ENCODE results near the gene CCDC146. TPM values are rescaled to one million over a fixed set of nuclear protein-coding genes. Genes with fewer than 3 reads are reported as not detected.
"Not testable (repeated sequence)": the region's sequence is repeated elsewhere in the genome, so short reads cannot be mapped to it uniquely, and the experiment has no call there.

The CCDC146 gene
- total RNA-seq, 1 experiment from 2014 or later = 0.34 TPM

DNA sequence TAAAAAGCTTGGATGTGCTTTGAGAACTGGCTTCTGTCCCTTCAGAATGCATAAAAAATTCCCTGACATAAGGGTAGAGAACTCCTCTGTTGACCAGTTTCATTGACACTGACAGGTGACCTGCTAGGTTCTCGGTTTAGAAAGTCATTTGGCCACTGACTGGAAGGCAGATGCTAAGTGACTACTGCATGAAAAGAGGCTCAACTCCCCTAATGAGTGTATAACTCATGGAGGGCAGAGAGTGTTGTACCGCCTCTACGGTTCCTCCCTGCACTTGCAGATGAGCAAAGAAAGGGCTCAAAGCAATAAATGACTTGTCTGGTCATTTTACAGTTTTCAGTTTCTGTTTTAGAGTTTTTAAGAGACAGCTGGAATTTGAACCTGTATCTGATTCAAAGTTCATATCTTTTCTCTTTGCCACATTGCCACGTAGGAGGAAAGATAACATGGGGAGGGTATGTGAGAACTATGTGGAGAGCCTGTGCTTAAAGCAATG is 80.1 kb downstream of the CCDC146 start:
- DNase-seq (ENCODE audit: low read depth) = no peak

- DNase-seq (ENCODE audit: low read depth) = no peak
Measured at GRCh38 chr7:77205706-77206105, 83.3 kb downstream of the CCDC146 start.

GRCh38 chr7:77208416-77208815 is 86.0 kb downstream of the CCDC146 start:
- no peak for DNase-seq (ENCODE audit: low read depth)

GRCh38 chr7:77209479-77210139 is 87.2 kb downstream of the CCDC146 start:
- no peak for DNase-seq (ENCODE audit: low read depth)

DNA sequence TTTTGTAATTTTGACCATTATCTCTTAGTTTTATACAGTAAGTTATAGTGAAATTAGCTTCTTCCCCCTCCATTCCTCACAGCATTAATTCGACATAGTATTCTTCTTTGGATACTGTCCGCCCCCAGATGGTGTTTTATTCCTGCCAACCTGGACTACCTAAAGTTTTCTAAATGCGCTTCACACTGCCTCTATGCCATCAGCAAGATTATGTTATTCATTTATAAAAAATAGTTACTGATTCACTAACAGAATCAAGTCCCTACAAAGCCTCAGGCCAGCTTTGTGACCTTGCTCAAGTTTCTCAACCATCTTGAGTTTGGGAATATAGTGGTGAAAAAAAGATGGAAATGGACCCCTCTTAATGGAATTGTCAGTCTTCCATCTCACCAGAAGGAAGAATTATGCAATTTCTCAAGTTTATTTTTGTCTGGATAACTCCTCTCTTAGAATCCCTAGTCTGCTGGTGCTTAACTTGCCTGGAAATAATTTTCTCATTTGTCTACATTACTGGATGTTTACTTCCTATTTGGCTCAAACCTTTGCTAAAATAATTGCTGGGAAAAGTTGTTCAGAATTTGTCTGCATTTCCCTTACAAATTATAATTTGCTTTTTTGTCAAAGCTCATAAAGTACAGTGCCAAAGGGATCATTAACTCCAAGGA is 93.9 kb downstream of the CCDC146 start:
- DNase-seq (ENCODE audit: low read depth) = no peak

- DNase-seq (ENCODE audit: low read depth) = no peak
Measured at GRCh38 chr7:77217474-77218185, 95.2 kb downstream of the CCDC146 start.

- DNase-seq (ENCODE audit: low read depth) = not testable (repeated sequence)
Measured at GRCh38 chr7:77219701-77220331, 97.4 kb downstream of the CCDC146 start.

DNA sequence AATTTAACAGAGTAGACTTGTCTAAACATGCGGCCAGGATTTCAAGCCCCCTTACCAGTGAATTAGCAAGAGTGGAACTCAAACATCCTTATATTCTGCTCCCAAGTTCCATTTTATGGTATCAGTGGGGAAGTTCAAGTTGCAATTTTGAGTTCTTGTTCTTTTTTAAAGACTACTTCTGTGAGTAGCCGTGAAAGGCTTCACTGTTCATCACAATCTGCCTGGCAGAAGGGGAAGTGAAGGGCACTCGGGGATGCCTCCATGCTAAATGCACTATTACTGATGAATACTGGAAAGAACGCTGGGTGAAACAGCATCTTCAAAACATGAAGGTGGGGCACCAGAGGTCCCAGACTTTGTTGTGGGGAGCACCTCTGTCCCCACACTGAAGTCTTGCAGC is 99.7 kb downstream of the CCDC146 start:
- no peak for DNase-seq (ENCODE audit: low read depth)

GRCh38 chr7:77222819-77223218 is 100.4 kb downstream of the CCDC146 start:
- DNase-seq (ENCODE audit: low read depth) = no peak

GRCh38 chr7:77223261-77223660 is 100.8 kb downstream of the CCDC146 start:
- no peak for DNase-seq (ENCODE audit: low read depth)

DNA sequence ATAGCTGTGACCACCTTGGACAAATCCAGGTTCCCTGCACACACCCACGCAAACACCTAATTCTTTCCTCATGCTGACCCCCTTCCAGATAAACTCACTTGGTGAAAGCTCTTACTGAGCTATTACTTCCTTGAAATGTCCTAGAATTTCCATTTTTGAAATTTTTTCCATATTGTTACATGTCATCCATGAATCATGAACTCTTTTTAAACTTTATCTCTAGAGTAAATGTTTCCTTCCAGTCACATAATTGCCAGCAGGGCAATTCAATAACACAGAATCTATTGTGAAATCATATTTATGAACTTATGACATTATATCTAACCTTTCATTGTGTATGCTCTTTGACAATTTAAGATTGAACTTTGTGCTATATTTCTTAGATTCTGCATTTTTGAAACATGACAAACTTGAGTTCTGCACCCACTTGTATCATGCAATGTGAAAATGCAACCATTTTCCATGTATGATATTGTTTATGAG is 104.0 kb downstream of the CCDC146 start:
- DNase-seq (ENCODE audit: low read depth) = no peak

- DNase-seq (ENCODE audit: low read depth) = not testable (repeated sequence)
Measured at GRCh38 chr7:77228795-77229194, 106.4 kb downstream of the CCDC146 start.

- no peak for DNase-seq (ENCODE audit: low read depth)
Measured at GRCh38 chr7:77232467-77232866, 110.1 kb downstream of the CCDC146 start.

DNA sequence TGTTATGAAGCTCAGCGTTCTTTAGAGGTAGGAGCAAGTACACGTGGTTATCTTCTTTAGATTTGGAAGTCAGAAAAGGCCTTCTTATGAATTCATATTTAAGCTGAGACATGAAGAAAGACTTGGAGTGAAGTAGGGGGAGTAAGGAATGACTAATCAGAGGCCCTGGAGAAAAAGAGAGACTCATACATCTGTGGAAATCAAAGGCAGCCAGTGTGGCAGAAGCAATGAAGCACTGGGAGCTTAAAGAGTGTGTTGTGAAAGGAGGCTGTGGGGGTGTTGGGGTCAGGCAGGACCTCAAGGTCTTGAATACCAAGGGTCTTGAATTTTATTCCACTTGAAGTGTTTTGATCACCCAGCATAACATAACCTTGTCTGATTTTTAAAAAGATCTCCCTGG is 112.9 kb downstream of the CCDC146 start:
- no peak for DNase-seq (ENCODE audit: low read depth)

GRCh38 chr7:77238703-77239136 is 116.3 kb downstream of the CCDC146 start:
- DNase-seq (ENCODE audit: low read depth) = no peak

GRCh38 chr7:77239471-77239870 is 117.1 kb downstream of the CCDC146 start:
- no peak for DNase-seq (ENCODE audit: low read depth)

- DNase-seq (ENCODE audit: low read depth) = no peak
Measured at GRCh38 chr7:77242068-77242467, 119.7 kb downstream of the CCDC146 start.

GRCh38 chr7:77242554-77242953 is 120.1 kb downstream of the CCDC146 start:
- DNase-seq (ENCODE audit: low read depth) = no peak

- DNase-seq (ENCODE audit: low read depth) = no peak
Measured at GRCh38 chr7:77244222-77244934, 122.0 kb downstream of the CCDC146 start.

DNA sequence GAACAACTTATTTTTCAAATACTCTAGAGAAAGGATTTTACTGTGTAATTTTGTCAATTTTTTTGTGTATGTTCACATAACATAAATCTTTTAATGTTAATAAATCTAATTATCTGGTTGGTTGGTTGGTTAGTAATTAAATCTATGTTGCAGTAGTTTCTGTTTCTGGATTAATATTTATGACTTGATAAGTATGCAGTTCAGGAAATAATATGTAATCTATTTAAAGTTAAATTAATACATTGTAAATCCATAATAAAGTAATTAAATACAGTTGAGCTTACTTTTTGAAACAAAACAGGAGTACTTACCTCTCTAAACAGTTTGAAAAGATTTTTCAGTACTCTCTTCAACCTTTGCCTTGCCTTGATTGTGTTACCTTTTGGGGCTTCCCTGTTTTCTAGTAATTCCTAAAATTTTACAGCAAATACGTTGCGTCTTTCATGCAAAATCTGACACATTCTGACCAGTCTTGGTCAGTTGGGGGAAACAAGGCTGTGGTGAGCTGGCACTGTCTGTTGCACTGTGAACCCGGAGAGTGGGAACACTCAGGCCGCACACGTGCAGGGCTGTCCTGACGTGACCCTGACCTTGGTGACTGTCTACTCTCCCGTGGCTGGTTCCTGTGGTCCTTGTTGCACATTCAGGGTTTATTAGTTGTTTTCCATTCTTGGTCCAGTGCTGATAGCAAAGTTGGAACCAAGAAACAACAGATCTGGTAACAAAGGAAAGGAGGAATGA is 122.8 kb downstream of the CCDC146 start:
- DNase-seq (ENCODE audit: low read depth) = no peak

Data from Daoy (cell line).